ENCODE results near the gene SMARCA2.
A peak's percentile ranks its signal among the peaks of the same experiment; 100 is the strongest.

GRCh38 chr9:2181792-2182191 is 166.6 kb downstream of the SMARCA2 start:
- TF ChIP-seq SMAD3 (CRISPR knock-in tag; conservative IDR thresholded peaks at IDR 0.05) (no peak), HDAC6 (IDR thresholded peaks at IDR 0.05; ENCODE audit: low read depth, low read length) (no peak), ZNF644 (tag; IDR thresholded peaks at IDR 0.05; ENCODE audit: low read depth) (no peak), POLR2AphosphoS5 (IDR thresholded peaks at IDR 0.05; ENCODE audit: control insufficient read depth, insufficient read depth, low read depth, low read length) (no peak), SIN3A (IDR thresholded peaks at IDR 0.05; ENCODE audit: borderline replicate concordance in 2 of 2, control insufficient read depth in 1 of 2, low read depth in 2 of 2, low read length in 2 of 2) (no peak), GTF2F1 (IDR thresholded peaks at IDR 0.05; ENCODE audit: low read depth, low read length) (no peak)
- TF ChIP-seq, protein P1, sequence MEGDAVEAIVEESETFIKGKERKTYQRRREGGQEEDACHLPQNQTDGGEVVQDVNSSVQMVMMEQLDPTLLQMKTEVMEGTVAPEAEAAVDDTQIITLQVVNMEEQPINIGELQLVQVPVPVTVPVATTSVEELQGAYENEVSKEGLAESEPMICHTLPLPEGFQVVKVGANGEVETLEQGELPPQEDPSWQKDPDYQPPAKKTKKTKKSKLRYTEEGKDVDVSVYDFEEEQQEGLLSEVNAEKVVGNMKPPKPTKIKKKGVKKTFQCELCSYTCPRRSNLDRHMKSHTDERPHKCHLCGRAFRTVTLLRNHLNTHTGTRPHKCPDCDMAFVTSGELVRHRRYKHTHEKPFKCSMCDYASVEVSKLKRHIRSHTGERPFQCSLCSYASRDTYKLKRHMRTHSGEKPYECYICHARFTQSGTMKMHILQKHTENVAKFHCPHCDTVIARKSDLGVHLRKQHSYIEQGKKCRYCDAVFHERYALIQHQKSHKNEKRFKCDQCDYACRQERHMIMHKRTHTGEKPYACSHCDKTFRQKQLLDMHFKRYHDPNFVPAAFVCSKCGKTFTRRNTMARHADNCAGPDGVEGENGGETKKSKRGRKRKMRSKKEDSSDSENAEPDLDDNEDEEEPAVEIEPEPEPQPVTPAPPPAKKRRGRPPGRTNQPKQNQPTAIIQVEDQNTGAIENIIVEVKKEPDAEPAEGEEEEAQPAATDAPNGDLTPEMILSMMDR (IDR thresholded peaks at IDR 0.05 in 2 of 3, conservative IDR thresholded peaks at IDR 0.05 in 1 of 3; ENCODE audit: insufficient read depth in 2 of 3, low read depth in 1 of 3, low read length in 3 of 3): peak; percentile 43 to 53 (median 45)

All from K562 (cell line).